Islet precursor cell (in vitro differentiated cells): ENCODE measurements around the gene SGSM1.

Experiments
- DNase-seq: peaks from one replicate; pipeline ENCODE4 v3.0.0-alpha.2; 2018

SGSM1 gene, protein sequence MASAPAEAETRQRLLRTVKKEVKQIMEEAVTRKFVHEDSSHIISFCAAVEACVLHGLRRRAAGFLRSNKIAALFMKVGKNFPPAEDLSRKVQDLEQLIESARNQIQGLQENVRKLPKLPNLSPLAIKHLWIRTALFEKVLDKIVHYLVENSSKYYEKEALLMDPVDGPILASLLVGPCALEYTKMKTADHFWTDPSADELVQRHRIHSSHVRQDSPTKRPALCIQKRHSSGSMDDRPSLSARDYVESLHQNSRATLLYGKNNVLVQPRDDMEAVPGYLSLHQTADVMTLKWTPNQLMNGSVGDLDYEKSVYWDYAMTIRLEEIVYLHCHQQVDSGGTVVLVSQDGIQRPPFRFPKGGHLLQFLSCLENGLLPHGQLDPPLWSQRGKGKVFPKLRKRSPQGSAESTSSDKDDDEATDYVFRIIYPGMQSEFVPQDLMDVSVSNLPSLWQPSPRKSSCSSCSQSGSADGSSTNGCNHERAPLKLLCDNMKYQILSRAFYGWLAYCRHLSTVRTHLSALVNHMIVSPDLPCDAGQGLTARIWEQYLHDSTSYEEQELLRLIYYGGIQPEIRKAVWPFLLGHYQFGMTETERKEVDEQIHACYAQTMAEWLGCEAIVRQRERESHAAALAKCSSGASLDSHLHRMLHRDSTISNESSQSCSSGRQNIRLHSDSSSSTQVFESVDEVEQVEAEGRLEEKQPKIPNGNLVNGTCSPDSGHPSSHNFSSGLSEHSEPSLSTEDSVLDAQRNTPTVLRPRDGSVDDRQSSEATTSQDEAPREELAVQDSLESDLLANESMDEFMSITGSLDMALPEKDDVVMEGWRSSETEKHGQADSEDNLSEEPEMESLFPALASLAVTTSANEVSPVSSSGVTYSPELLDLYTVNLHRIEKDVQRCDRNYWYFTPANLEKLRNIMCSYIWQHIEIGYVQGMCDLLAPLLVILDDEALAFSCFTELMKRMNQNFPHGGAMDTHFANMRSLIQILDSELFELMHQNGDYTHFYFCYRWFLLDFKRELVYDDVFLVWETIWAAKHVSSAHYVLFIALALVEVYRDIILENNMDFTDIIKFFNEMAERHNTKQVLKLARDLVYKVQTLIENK

DNA sequence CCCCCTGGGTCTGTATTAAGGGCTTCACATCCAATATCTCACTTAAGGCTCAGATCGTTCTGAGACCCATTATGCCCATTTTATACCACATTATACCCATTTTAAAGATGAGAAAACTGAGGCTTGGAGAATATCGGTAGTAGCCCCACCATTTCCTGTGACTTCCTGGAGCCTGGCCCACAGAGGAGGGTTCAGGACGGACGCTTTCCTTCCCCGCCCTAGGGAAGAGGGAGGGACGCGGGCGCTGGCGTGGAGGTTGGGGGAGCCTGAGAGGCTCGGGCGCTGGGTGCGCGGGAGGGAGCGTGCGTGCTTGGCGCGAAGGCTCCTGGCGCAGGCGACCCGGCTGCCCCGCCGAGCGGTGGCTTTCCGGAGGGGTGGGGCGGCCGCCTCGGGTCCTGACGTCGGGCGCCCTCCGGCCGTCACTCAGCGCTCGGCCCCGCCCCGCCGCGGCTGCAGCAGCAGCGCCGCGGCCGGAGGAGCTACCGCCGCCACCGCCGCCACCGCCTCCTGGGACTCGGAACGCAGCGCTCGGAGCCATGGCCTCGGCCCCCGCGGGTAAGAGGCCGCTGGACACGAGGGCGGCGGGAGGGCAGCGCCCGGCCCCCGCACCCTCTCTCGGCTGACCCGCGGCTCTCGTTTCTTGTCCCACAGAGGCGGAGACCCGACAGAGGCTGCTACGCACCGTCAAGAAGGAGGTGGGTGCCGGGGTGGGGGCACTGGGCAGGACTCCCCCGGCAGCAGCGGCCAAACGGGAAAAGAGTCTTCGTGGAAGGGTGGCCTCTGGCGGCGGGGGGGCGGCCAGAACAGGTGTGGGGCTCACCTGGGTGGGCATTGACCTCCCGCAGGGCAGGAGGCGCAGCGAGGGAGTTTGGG, at the start of gene SGSM1:
SGSM1 (plus strand) TSS at position 422 of the 873 bp plus-strand sequence; CDS start at position 537, 115 bp downstream.
- peak; percentile 92 for DNase-seq

DNA sequence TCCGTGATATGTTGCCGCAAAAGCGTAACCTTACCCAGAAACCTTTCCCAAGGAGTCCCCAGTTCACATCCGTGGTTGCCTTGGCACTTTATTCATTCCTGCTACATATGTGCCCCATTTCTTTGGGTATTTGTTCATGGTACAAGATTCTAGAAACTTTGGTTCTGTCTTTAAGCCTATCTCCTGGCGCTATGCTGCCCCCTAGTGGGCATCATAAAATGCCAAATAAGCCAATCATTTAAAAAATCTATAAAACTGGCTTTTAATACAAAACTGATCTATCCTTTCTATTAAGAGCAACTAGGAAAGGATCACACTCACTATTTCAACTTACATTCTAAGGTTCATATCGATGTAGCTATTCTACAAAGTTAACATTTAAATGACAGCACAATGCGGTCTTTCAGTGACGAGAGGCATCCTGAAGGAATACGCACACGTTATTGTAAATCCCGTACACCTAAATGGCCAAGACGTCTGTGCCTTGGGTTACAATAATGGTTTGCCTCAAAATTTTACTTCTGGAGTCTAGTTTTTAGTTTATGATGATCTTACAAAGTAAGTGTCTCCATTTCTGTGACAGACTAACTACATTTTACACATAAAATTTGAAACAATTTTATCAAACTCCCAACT, 47.7 kb upstream of the SGSM1 start:
- no peak for DNase-seq

DNA sequence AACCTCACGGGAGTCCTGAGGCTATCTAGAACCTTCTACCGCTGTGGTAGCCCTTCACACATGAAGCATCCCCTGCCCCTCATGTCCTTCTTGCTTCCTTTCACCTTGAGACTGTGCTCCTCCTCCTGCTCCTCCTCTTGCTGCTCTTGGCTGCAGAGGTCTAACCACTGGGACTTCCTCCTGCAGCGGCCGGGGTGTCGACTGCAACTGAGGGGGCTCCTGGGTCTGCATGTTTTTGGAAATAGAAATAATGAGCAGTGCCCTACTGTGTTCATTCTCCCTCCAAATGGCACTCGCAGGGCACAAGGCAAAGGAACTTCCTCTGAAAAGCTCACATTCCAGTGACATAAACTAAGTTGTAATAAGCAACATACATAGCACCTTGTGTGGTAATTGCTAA, 46.2 kb upstream of the SGSM1 start:
- DNase-seq: no peak

DNA sequence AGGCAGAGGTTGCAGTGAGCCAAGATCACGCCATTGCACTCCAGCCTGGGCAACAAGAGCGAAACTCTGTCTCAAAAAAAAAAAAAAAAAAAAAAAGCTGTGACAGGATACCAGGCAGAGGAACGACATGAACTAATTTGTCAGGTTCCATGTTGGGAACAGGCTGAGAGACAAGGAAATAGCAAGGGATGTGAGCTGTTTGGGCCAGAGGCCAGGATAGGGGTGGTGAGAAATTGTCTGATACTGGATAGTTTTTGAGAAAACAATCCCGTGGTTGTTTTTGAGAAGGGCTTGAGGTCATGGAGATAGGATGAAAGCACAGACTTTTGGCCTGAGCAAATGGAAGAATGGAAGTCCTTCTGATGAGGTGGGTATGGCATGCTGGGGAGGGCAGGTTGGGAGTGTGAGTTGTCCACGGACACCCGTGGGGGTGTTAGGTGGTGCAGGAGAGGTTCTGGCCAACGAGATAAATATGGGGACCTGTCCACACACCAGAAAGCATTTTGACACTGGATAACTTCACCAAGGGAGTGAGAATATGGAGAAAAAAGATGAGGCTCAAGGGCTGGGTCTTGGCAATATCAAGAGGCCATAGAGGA, 45.2 kb upstream of the SGSM1 start:
- DNase-seq: no peak

DNA sequence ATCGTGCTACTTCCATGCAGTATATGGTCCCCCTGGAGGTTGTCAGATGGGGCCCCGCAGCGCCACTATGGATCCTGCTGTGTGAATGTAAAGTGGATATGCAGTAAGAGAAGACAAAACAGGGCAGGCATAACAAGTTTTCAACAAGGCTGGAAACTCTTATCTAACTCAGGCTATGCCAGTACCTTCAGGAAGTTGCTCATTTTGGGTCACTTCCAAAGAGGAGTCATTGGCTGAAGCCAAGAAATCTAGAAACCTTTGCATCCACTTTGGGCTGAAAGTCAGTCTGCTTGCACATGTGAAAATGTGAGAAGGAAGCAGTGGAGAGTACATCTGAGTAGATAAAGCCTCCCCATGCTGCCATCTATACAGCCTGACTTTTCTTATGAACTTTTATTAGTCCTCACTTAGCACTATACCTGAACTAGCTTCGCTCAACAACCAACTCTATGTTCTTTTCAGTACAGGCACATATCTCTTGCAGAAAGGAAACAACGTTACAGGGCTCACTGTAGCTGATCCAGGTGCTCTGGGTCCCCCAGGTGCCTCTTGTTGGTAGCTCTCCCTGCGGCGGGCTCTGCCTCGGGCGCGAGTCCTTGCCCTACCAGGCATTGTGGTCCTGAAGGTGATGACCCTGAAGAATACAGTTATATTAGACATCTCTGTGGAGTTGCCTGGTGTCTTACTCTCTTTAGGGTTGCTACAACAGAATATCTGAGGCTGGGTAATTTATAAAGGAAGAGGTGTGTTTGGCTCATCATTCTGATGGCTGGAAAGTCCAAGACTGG, 43.9 kb upstream of the SGSM1 start:
- DNase-seq: no peak

DNA sequence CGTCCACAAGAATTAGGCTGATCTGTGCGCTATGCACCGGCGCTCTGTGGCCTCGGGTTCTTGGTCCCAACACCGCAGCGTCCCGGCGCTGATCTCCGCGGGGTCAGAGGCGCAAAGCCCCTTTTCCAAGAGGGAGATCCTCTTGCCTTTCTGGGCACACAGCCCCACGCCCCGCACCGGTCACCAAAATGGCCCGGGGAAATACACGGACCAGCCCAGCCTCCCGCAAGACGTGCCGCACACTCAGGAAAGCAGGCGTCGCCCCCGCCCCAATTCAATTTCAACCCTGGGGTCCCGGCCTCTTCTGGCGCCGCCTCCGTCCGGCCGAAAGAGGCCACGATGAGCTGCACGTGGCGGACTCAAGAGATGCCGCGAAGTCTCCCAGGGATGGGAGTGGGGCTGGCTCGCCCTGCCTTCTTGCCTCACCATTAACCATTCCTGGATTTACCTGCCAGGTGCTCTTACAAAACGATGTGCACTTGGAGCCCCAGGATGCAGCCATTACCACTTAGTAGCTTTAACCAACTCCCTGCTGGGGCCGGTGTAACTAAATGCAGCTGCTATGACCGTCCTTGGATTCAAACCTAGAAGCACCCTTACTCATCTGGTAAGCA, 42.0 kb upstream of the SGSM1 start:
- DNase-seq: no peak

DNA sequence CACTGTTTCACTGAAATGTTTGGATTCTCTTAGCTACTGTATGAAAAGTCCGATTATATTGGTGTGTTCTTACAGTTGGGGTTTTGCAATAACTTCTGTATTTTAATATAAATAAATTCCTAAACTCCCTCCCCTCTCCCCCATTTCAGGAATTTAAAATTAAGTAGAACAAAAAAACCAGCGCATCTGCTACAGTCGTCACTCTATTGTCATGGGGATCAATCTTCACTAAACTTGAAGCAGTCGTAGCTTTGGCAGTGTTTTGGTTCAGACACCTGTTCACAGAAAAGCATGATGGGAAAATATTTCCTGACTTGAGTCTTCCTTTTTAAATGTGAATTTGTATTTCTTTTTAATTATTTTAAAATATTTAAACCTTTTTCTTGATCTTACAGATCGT, 40.8 kb upstream of the SGSM1 start:
- DNase-seq: no peak

DNA sequence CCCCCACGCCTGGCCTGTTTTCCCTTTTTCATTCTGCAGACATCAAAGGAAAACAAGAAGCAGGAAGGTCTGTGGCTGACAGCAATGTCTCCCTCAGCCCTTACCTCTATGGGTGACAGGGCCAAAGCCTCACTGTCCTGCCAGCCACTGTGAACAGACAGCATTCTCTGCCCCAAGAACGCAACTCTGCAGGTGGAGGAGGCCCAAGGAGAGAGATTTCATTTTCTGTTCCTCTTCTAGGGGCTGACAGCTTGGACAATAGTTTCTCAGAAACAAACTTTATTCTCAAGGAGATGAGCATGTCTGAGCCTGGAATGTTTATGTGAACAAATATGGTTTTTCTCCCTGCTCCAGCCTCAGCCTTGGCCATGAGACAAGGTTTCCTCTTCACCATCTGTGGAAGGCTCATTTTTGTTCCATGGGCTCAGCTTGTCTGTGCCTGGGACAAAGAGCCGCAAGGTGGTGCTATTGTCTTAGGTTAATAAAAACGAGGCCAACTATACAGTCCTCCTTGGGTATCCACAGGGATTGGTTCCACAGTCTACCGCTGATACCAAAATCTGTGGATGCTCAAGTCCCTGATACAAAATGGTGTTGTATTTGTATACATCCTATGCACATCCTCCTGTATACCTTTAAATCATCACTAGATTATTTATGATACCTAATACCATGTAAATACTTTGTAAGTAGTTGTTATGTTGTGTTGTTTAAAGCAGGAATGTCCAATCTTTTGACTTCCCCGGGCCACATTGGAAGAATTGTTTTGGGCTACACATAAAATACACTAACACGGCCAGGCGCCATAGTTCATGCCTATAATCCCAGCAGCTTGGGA, 37.3 kb upstream of the SGSM1 start:
- peak; percentile 79 for DNase-seq

DNA sequence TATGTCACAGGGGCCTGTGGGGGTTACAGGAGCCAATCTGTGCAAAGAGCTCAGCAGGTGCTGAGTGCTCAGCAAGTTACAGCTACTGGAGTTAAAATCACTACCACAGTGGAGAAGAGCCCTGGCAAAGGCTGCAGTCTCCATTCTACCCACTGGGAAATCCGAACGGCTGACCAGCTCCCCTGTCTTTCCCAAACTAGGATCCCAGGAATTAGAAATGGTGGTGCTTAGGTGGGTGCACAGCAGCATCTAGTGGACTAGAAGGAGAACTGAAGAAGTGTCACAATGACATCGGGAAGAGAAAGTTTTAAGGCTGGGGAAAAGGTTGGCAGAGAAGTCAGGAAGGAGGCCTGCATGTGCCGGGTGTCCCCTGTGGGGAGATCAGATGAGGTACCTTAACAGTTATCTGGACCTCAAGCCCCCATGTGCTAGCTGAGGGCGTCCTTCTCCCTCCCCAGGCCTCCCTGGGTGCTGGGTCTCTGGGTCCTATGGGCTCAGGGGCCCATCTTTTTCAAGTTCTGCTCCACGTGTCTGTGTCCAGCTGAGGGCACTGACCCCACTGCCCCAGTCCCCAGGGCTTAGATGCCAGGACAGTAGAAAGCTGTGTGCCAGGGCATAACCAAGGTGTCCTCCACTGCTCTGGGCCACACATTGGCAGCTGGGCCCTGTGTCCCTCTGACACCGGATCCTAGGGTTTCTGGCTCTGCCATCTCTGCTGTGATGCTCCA, 33.4 kb upstream of the SGSM1 start:
- peak; percentile 79 for DNase-seq

DNA sequence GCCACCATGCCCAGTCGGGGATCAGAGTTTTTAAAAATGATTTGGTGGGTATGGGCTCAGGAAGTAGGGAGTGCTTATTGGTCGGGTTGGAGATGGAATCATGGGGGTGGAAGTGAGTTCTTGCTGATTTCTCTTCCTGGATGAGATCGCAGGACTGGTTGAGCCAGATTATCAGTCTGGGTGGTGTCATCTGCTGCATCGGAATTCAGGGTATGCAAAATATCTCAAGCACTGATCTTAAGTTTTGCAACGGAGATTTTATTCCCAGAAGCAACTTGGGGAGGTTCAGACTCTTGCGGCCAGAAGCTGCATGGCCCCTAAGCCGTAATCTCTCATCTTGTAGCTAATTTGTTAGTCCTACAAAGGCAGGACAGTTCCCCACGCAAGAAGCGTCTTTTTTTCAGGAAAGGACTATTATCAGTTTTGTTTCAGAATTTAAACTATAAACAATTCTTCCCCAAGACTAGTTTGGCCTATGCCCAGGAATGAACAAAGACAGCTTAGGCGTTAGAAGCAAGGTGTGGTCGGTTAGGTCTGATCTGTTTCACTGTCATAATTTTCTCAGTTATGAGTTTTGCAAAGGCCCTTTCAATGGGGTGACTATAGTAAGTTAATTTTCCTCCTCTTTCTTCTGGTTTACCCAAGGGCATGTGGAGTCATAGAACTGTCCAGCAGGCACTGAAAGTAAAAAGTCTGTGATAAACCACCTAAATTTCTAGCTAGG, 30.1 kb upstream of the SGSM1 start:
- peak; percentile 81 for DNase-seq

DNA sequence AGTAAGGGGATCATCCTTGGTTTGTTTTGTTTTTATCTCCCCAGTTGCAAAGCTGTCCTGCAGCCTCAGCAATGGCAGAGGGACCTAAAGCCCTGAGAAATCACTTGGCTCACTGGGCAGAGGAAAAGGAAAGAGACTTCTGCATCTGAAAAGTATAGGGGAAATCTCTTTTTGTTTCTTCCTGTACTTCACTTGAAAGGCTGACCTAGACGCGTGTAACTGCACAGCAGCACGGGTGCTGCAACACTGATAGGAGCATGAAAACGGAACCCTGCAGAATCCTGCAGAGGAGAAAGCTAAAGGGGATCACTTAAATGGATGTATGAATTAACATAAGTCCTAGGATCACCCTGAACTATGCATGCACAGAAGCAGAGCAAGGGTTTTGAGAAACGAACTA, 29.5 kb upstream of the SGSM1 start:
- DNase-seq: no peak

DNA sequence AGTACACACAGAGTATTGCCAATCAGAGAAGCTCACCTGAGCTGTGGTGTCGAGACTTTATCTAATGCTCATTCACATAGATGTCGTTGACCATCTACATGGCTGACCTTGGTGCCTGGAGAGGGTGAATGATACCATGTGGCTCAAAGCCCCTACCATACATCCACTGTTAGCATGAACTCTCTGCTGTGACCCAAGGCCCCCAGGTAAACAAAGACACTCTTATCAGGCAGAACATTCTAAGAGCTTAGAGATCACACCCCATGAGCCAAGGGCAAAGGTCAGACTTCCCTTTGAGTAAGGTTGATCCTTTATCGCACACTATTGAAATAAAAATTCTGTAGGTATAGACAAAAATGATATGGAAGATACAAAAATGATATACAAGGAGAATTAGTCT, 16.5 kb upstream of the SGSM1 start:
- DNase-seq: no peak

DNA sequence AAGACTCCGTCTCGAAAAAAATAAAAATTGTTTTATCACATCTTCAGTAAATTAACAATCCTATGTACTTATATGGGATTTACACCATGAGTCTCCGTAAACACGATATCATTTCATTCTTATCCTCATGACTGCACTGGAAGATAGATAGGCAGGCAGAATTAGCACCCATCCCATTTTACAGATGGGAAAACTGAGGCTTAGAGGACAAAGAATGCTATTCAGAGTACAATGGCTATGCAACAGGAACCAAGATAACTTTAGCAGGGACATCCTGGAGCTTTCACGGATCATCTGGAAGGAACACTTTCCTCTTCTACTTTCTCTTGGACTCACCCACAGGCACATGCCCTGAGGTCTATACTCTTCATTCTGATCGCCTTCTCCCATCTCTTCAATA, 14.6 kb upstream of the SGSM1 start:
- DNase-seq: no peak

DNA sequence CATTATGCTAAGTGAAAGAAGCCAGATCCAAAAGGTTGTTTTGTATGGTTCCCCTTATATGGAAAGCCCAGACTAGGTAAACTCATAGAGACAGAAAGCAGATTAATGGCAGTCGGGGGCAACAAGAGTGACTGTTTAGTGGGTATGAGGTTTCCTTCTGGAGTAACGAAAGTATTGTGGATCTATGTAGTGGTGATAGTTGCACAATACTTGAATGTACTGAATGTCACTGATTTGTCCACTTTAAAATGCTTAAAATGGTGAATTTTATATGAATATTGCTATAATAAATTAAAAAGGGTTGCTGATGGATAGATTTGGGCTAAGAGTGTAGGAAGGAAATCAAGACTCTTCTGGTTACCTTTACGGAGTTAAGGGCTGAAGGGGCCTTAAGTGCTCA, 10.0 kb upstream of the SGSM1 start:
- peak; percentile 7 for DNase-seq

DNA sequence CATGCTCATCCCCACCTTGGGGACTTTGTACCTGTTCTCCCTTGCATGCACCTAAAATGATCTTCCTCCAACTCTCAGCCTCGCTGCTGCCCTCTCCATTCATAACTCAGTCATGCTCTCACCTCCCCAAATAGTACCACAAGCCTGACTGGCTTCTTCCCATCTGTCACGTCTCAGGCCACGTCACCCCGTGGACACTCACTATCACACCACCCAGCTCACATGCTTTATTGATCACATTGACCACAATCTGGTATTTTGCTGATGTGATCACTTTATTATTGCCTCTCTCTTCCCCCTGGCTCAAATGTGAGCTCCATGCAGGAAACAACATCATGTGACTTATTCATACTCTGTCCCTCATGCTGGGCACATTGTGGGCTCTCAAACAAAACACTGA, 9.2 kb upstream of the SGSM1 start:
- no peak for DNase-seq

DNA sequence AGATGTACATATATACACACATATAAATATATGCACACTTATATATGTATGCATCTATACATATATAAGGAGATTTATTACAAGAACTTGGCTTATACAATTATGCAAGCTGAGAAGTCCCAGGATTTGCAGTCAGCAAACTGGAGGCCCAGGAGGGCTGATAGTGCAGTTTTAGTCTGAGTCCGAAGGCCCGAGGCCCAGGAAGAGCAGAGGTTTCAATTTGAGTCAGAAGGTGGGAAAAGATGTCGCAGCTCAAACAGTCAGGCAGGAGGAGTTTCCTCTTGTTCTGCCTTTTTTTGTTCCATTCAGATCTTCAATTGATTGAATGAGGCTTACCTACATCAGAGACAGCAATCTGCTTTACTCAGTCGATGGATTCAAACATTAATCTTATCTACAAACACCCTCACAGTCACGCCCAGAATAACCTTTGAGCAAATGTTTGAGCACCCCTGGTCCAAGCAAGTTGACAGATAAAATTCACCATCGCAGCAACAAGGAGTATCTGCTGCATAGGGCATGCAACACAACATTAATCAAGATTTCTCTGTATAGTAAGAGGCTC, 4.0 kb upstream of the SGSM1 start:
- no peak for DNase-seq

DNA sequence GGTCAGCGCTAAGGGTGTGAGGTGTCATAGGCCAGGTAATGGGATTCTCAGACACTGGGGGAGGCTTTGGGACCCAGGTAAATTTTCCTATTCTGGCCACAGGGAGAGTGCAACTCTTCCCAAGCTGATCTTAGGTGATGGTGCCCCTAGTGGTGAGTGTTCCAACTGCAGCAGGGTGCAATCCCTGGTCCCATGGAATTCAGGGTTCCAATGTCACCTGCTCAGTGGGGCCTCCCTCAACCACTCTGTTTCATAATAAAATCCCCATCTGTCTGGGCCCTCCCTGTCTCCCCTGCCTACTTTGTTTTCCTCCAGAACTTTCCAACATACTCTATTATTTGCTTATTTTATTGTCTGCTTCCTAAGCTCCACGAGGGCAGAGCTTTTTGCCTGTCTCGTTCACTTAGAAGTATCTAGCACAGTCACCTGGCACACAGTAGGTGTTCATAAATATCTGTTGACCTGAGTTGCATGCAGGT, 2.9 kb upstream of the SGSM1 start:
- DNase-seq: peak; percentile 75

DNA sequence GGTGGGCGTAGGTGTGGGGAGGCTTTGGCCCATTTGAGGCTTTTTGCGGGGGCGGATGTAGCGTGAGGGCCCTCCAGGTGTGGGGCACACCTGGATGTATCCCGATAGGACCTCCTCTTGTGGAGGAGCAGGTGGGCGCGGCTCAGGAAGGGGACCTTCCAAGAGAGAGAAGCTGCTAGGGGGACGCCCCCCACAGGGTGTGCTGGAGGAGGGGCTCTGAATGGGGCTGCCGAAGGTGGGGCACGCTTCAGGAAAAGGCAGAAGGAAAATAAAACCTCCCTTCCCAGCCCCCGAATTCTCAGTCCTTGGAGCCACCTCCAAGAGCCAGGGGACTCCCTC, 621 bp downstream of the SGSM1 start:
- no peak for DNase-seq
